Measurements from ENCODE around the gene PKMYT1. TPM values are rescaled to one million over a fixed set of nuclear protein-coding genes. Genes with fewer than 3 reads are reported as not detected.
"Not testable (repeated sequence)": the region's sequence is repeated elsewhere in the genome, so short reads cannot be mapped to it uniquely, and the experiment has no call there.

The PKMYT1 gene
- total RNA-seq, 1 donor from 2014 or later, result 6.9 TPM

DNA sequence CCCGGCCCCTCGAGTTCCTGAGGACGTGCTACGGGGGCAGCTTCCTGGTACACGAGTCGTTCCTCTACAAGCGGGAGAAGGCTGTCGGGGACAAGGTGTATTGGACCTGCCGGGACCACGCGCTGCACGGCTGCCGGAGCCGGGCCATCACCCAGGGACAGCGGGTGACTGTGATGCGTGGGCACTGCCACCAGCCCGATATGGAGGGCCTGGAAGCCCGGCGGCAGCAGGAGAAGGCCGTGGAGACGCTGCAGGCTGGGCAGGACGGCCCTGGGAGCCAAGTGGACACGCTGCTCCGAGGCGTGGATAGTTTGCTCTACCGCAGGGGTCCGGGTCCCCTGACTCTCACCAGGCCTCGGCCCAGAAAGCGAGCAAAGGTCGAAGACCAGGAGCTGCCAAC is 47.1 kb downstream of the PKMYT1 start:
- intact Hi-C loops (cut with DNase I), result no loop called here
- Histone ChIP-seq H3K27me3 (no peaks in the 10 kb centered on the region), H3K9me3 (no peaks in the 10 kb centered on the region), H3K27ac (no peak overlapping the region), H3K36me3 (peaks cover 0 to 65% of the 10 kb centered on the region in 2 donors), H3K4me1 (no peaks in the 10 kb centered on the region), H3K4me3 (no peak overlapping the region)
- TF ChIP-seq POLR2A (IDR thresholded peaks at IDR 0.05) (no peak), CTCF (IDR thresholded peaks at IDR 0.05) (no peak), POLR2AphosphoS5 (IDR thresholded peaks at IDR 0.05; ENCODE audit: insufficient read depth in 1 of 2, low read depth in 1 of 2) (no peak)
- no peak for DNase-seq (ENCODE audit: extremely low spot score in 2 of 2)

- H3K27me3 ChIP-seq; H3K4me1 ChIP-seq; H3K27ac ChIP-seq; intact Hi-C loops (cut with DNase I); H3K4me3 ChIP-seq; DNase-seq (ENCODE audit: extremely low spot score in 2 of 2); H3K9me3 ChIP-seq: not testable (repeated sequence)
- H3K36me3 ChIP-seq, result peaks cover 0 to 48% of the 10 kb centered on the region in 2 donors
Observed at GRCh38 chr16:2931231-2931914, 48.9 kb downstream of the PKMYT1 start.

DNA sequence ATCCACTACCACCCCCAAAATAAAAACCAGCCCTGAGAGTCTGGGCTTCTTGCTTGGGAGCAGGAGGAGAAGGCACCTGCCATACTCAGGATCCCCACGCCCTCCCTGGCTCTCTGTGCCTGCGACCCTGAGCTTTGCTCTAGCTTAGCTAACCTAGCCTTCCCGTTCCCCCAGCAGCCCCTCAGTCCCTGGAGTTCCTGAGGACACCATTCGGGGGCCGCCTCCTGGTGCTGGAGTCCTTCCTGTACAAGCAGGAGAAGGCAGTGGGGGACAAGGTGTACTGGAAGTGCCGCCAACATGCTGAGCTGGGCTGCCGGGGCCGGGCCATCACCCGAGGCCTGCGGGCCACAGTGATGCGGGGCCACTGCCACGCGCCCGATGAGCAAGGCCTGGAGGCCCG is 50.0 kb downstream of the PKMYT1 start:
- H3K36me3 ChIP-seq, result peaks cover 0 to 36% of the 10 kb centered on the region in 2 donors
- intact Hi-C loops (cut with DNase I), result no loop called here
- TF ChIP-seq POLR2AphosphoS5 (IDR thresholded peaks at IDR 0.05; ENCODE audit: insufficient read depth in 1 of 2, low read depth in 1 of 2), result no peak
- no peak for TF ChIP-seq POLR2A (IDR thresholded peaks at IDR 0.05)
- TF ChIP-seq CTCF (IDR thresholded peaks at IDR 0.05), result no peak

GRCh38 chr16:2929693-2930092 is 50.6 kb downstream of the PKMYT1 start:
- no peak for TF ChIP-seq POLR2AphosphoS5 (IDR thresholded peaks at IDR 0.05; ENCODE audit: insufficient read depth in 1 of 2, low read depth in 1 of 2)
- TF ChIP-seq POLR2A (IDR thresholded peaks at IDR 0.05), result no peak
- TF ChIP-seq CTCF (IDR thresholded peaks at IDR 0.05), result no peak
- Histone ChIP-seq H3K4me3 (no peak overlapping the region), H3K27ac (no peak overlapping the region), H3K9me3 (no peaks in the 10 kb centered on the region), H3K36me3 (peaks cover 0 to 33% of the 10 kb centered on the region in 2 donors), H3K4me1 (peaks cover 22% of the 10 kb centered on the region), H3K27me3 (no peaks in the 10 kb centered on the region)
- no peak for DNase-seq (ENCODE audit: extremely low spot score in 2 of 2)
- intact Hi-C loops (cut with DNase I), result no loop called here

More for the DNA sequence above, 50.0 kb downstream of the PKMYT1 start:
- DNase-seq (ENCODE audit: extremely low spot score in 2 of 2), result no peak
- Histone ChIP-seq H3K9me3 (no peaks in the 10 kb centered on the region), H3K27ac (no peak overlapping the region), H3K4me3 (no peak overlapping the region), H3K27me3 (no peaks in the 10 kb centered on the region), H3K4me1 (peaks cover 16% of the 10 kb centered on the region)

DNA sequence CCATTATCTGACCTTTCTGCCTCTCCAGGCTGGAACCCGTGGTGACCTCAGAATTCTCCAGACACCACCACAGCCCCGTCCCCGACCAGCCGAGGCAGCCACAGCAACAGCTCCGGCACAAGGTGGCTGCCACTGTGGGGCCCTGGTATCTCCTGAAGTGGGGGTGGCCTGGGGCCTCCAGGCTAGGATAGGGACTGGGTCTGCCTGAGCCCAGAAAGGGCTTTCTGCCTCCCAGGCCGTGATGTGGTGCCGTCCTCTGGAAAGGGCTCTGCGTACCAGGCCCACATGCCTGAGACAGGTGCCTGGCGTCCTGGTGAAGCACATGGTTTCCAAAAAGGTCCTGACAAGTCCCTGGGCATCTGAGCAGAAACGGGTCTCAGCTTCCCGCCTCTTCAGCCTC is 51.5 kb downstream of the PKMYT1 start:
- intact Hi-C loops (cut with DNase I), result no loop called here
- Histone ChIP-seq H3K4me1 (peaks cover 27% of the 10 kb centered on the region), H3K27me3 (no peaks in the 10 kb centered on the region), H3K36me3 (peaks cover 0 to 24% of the 10 kb centered on the region in 2 donors), H3K27ac (no peak overlapping the region), H3K4me3 (no peak overlapping the region), H3K9me3 (no peaks in the 10 kb centered on the region)
- no peak for TF ChIP-seq POLR2A (IDR thresholded peaks at IDR 0.05)
- no peak for TF ChIP-seq POLR2AphosphoS5 (IDR thresholded peaks at IDR 0.05; ENCODE audit: insufficient read depth in 1 of 2, low read depth in 1 of 2)
- TF ChIP-seq CTCF (IDR thresholded peaks at IDR 0.05), result no peak
- no peak for DNase-seq (ENCODE audit: extremely low spot score in 2 of 2)

- H3K4me3 ChIP-seq; H3K9me3 ChIP-seq; H3K27me3 ChIP-seq; DNase-seq (ENCODE audit: extremely low spot score in 2 of 2); H3K27ac ChIP-seq; intact Hi-C loops (cut with DNase I): not testable (repeated sequence)
- Histone ChIP-seq H3K4me1 (peaks cover 27% of the 10 kb centered on the region), H3K36me3 (peaks cover 0 to 18% of the 10 kb centered on the region in 2 donors)
Observed at GRCh38 chr16:2928151-2928550, 52.1 kb downstream of the PKMYT1 start.
